ENCODE results near the gene TRIM69. TPM values are rescaled to one million over a fixed set of nuclear protein-coding genes. Genes with fewer than 3 reads are reported as not detected.
A peak's percentile ranks its signal among the peaks of the same experiment; 100 is the strongest.

The TRIM69 gene
- total RNA-seq, 1 donor from 2014 or later, result 37.2 TPM

DNA sequence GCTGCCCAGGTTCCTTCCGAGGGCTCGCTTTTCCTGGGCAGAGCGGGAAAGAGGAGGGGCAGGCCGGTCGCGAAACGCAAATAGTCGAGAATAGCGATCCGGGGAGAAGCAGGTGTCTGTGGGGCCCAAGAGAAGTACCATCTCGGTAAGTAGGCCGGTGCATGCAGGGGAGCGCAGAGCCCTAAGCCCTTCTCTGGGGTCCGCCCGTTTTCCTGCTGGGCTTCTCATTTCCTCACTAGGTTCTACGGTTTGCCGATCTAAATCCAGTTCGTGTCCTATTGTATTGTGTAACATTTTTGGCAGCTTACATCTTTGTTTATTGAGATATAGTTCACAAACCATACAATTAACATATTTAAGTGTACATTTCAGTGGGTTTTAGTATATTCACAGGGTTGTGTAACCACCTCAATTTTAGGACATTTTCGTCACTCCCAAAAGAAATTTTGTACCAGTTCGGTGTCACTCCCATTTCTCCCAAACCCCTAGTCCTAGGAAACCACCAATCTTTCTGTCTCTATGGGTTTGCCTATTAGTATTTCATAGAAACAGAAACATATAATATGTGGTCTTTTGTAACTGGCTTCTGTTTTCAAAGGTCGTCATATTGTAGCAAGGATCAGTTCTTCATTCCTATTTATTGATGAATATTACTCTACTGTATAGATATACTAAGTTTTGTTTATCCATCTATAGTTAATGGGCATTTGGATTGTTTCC, 6.8 kb upstream of the TRIM69 start:
- Mint-ChIP-seq H3K36me3 (ENCODE audit: low read depth, unreplicated experiment) (no peaks in the 10 kb centered on the region), H3K4me1 (ENCODE audit: low read depth, unreplicated experiment) (peaks cover 22% of the 10 kb centered on the region), H3K27ac (ENCODE audit: unreplicated experiment) (peak overlapping the region; percentile 96), H3K27me3 (ENCODE audit: low read depth, unreplicated experiment) (no peaks in the 10 kb centered on the region), H3K9me3 (ENCODE audit: unreplicated experiment) (no peaks in the 10 kb centered on the region), H3K4me3 (ENCODE audit: unreplicated experiment) (peak overlapping the region; percentile 94)
- Histone ChIP-seq H3K36me3 (ENCODE audit: insufficient read depth, low read length) (no peaks in the 10 kb centered on the region), H4K20me1 (ENCODE audit: insufficient read depth, low read length) (no peaks in the 10 kb centered on the region), H3K4me3 (ENCODE audit: insufficient read depth, low read depth, low read length) (peak overlapping the region; percentile 89), H2AFZ (ENCODE audit: low read depth, low read length) (peak overlapping the region; percentile 96), H3K27me3 (ENCODE audit: insufficient read depth, low read length) (no peaks in the 10 kb centered on the region), H3K79me2 (ENCODE audit: insufficient read depth, low read length) (peaks cover 9% of the 10 kb centered on the region), H3K9ac (ENCODE audit: low read length) (peak overlapping the region; percentile 94), H3K4me1 (ENCODE audit: insufficient read depth, low read length) (peaks cover 25% of the 10 kb centered on the region), H3K9me3 (ENCODE audit: insufficient read depth, low read depth, low read length) (no peaks in the 10 kb centered on the region), H3K27ac (ENCODE audit: low read depth, low read length) (peak overlapping the region; percentile 87), H3K4me2 (ENCODE audit: low read length) (peak overlapping the region; percentile 97)
- FAIRE-seq (no peak), DNase-seq (ENCODE audit: low read depth) (peak; percentile 4)
- TF ChIP-seq, protein P1, sequence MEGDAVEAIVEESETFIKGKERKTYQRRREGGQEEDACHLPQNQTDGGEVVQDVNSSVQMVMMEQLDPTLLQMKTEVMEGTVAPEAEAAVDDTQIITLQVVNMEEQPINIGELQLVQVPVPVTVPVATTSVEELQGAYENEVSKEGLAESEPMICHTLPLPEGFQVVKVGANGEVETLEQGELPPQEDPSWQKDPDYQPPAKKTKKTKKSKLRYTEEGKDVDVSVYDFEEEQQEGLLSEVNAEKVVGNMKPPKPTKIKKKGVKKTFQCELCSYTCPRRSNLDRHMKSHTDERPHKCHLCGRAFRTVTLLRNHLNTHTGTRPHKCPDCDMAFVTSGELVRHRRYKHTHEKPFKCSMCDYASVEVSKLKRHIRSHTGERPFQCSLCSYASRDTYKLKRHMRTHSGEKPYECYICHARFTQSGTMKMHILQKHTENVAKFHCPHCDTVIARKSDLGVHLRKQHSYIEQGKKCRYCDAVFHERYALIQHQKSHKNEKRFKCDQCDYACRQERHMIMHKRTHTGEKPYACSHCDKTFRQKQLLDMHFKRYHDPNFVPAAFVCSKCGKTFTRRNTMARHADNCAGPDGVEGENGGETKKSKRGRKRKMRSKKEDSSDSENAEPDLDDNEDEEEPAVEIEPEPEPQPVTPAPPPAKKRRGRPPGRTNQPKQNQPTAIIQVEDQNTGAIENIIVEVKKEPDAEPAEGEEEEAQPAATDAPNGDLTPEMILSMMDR (IDR thresholded peaks at IDR 0.05; ENCODE audit: insufficient read depth, low read depth, low read length), result no peak
- no peak for TF ChIP-seq EZH2 (IDR thresholded peaks at IDR 0.05; ENCODE audit: insufficient read depth, low read length)

DNA sequence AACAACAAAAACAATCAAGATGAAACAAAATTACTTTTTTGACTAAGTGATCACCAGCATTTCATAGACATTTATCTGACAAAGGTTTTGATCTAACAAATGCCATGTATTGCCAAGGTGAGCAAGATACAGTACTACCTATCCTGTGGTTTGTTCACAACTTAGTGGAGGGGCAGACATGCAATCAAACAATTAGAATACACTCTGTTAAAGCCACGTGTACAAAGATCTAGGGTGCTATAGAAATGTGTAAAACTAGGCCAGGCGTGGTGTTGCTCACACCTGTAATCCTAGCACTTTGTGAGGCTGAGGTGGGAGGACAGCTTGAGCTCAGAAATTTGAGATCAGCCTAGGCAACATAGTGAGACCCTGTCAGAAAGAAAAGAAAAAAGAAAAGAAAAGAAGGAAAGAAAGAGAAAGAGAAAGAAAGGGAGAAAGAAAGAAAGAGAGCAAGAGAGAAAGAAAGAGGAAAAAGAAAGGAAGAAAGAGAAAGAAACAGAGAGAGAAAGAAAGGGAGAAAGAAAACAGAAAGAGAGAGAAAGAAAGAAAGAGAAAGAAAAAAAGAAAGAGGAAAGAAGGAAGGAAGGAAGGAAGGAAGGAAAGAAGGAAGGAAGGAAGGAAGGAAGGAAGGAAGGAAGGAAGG, 1.4 kb upstream of the TRIM69 start:
- peaks cover 3% of the 10 kb centered on the region for H3K36me3 Mint-ChIP-seq (ENCODE audit: low read depth, unreplicated experiment)
- Histone ChIP-seq H2AFZ (ENCODE audit: low read depth, low read length) (no peak overlapping the region), H3K4me3 (ENCODE audit: insufficient read depth, low read depth, low read length) (no peak overlapping the region), H3K79me2 (ENCODE audit: insufficient read depth, low read length) (peaks cover 4% of the 10 kb centered on the region), H3K27ac (ENCODE audit: low read depth, low read length) (no peak overlapping the region), H3K9me3 (ENCODE audit: insufficient read depth, low read depth, low read length) (no peaks in the 10 kb centered on the region), H4K20me1 (ENCODE audit: insufficient read depth, low read length) (no peaks in the 10 kb centered on the region), H3K36me3 (ENCODE audit: insufficient read depth, low read length) (no peaks in the 10 kb centered on the region), H3K27me3 (ENCODE audit: insufficient read depth, low read length) (no peaks in the 10 kb centered on the region), H3K4me1 (ENCODE audit: insufficient read depth, low read length) (no peaks in the 10 kb centered on the region), H3K9ac (ENCODE audit: low read length) (no peak overlapping the region), H3K4me2 (ENCODE audit: low read length) (no peak overlapping the region)
- H3K27ac Mint-ChIP-seq (ENCODE audit: unreplicated experiment), result peak overlapping the region; percentile 62
- H3K4me3 Mint-ChIP-seq (ENCODE audit: unreplicated experiment), result no peak overlapping the region
- DNase-seq (ENCODE audit: low read depth), result no peak
- no peak for FAIRE-seq
- TF ChIP-seq EZH2 (IDR thresholded peaks at IDR 0.05; ENCODE audit: insufficient read depth, low read length), result no peak
- TF ChIP-seq, protein P1 (IDR thresholded peaks at IDR 0.05; ENCODE audit: insufficient read depth, low read depth, low read length), result no peak
- no peaks in the 10 kb centered on the region for H3K9me3 Mint-ChIP-seq (ENCODE audit: unreplicated experiment)
- peaks cover 17% of the 10 kb centered on the region for H3K4me1 Mint-ChIP-seq (ENCODE audit: low read depth, unreplicated experiment)
- no peaks in the 10 kb centered on the region for H3K27me3 Mint-ChIP-seq (ENCODE audit: low read depth, unreplicated experiment)

Measured in astrocyte (in vitro differentiated cells and primary cell).